ENCODE data around the gene GRPEL1. TPM values are rescaled to one million over a fixed set of nuclear protein-coding genes. Genes with fewer than 3 reads are reported as not detected.

Gene GRPEL1
- total RNA-seq, 1 donor from 2014 or later = 31.5 TPM

DNA sequence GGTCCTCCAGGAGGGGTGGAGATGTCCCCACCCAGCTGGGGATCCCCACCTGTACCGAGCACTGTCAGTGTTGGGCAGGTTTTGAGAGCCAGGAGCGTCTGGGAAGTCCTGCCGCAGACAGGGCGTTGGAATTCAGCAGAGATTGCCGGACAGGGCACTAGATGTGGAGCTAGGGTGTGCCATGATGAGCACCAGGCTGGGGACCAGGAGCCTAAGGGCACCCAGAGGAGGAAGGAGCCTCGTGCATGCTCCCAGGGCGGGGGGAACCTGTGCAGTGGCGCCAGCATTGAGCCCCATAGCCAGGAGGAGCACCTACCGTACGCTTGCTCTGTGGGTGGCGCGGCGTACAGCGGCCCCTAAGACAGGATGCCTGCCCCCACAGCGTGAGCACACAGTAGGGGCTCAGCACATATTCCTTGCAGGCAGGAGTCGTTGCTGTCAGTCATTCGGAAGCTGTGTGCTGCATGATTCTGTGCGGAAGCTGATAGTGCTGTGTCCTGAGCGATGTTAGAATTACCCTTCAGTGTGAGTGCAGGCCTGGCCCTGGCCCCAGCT, 43.5 kb downstream of the GRPEL1 start:
- Histone ChIP-seq H3K4me3 (ENCODE audit: low read depth, low read length) (no peak overlapping the region), H3K27me3 (ENCODE audit: control insufficient read depth, insufficient read depth, low read length) (no peaks in the 10 kb centered on the region), H3K36me3 (ENCODE audit: control insufficient read depth, insufficient read depth, low read length) (peaks cover 2% of the 10 kb centered on the region)
- DNase-seq (ENCODE audit: low read depth) = no peak
- TF ChIP-seq, protein P1, sequence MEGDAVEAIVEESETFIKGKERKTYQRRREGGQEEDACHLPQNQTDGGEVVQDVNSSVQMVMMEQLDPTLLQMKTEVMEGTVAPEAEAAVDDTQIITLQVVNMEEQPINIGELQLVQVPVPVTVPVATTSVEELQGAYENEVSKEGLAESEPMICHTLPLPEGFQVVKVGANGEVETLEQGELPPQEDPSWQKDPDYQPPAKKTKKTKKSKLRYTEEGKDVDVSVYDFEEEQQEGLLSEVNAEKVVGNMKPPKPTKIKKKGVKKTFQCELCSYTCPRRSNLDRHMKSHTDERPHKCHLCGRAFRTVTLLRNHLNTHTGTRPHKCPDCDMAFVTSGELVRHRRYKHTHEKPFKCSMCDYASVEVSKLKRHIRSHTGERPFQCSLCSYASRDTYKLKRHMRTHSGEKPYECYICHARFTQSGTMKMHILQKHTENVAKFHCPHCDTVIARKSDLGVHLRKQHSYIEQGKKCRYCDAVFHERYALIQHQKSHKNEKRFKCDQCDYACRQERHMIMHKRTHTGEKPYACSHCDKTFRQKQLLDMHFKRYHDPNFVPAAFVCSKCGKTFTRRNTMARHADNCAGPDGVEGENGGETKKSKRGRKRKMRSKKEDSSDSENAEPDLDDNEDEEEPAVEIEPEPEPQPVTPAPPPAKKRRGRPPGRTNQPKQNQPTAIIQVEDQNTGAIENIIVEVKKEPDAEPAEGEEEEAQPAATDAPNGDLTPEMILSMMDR (IDR thresholded peaks at IDR 0.05; ENCODE audit: insufficient read depth, low read length, poor library complexity, severe bottlenecking) = no peak

DNA sequence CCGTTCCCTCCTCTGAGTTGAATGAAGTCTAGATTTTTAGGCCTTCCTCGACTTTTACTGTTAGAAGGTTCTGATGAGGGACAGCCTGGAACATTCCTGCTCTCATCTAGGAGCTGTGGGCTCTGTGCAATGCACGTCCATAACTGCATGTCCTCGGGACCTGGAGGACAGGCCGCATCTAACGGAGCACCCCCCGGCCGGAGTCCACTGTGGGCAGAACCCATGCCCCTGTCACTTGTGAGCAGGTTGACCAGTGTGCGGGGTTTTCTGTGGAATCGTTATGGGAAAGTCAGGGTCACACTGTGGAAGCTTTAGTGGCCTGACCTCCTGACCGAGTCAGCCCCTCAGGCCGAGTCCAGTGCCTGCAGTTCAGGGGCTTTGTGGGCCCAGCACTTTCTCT, 44.0 kb downstream of the GRPEL1 start:
- Histone ChIP-seq H3K27me3 (ENCODE audit: control insufficient read depth, insufficient read depth, low read length) (no peaks in the 10 kb centered on the region), H3K36me3 (ENCODE audit: control insufficient read depth, insufficient read depth, low read length) (peaks cover 2% of the 10 kb centered on the region), H3K4me3 (ENCODE audit: low read depth, low read length) (no peak overlapping the region)
- TF ChIP-seq, protein P1 (IDR thresholded peaks at IDR 0.05; ENCODE audit: insufficient read depth, low read length, poor library complexity, severe bottlenecking) = no peak
- no peak for DNase-seq (ENCODE audit: low read depth)

DNA sequence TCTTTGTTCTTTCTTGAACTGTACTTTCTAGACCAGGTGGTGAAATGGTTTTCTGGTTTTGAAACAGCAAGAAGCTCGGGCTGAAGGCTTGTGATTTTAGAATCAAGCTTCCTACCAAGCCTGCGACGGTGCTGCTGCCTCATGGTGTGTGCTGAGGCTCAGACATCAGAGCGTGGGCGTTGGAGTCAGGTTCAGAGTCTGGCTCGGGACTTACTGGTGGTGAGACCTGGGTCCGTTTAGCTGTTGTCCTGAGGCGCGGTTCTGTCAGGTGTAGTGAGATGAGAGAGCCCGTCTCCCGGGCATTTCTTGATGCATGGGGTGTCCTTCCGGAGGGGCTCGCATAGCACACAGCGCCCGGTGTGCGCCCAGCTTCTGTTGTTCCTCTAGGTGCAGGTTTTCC, 44.4 kb downstream of the GRPEL1 start:
- no peak overlapping the region for H3K4me3 ChIP-seq (ENCODE audit: low read depth, low read length)
- H3K27me3 ChIP-seq (ENCODE audit: control insufficient read depth, insufficient read depth, low read length) = no peaks in the 10 kb centered on the region
- no peak for DNase-seq (ENCODE audit: low read depth)
- H3K36me3 ChIP-seq (ENCODE audit: control insufficient read depth, insufficient read depth, low read length) = peaks cover 2% of the 10 kb centered on the region
- TF ChIP-seq, protein P1 (IDR thresholded peaks at IDR 0.05; ENCODE audit: insufficient read depth, low read length, poor library complexity, severe bottlenecking) = no peak

DNA sequence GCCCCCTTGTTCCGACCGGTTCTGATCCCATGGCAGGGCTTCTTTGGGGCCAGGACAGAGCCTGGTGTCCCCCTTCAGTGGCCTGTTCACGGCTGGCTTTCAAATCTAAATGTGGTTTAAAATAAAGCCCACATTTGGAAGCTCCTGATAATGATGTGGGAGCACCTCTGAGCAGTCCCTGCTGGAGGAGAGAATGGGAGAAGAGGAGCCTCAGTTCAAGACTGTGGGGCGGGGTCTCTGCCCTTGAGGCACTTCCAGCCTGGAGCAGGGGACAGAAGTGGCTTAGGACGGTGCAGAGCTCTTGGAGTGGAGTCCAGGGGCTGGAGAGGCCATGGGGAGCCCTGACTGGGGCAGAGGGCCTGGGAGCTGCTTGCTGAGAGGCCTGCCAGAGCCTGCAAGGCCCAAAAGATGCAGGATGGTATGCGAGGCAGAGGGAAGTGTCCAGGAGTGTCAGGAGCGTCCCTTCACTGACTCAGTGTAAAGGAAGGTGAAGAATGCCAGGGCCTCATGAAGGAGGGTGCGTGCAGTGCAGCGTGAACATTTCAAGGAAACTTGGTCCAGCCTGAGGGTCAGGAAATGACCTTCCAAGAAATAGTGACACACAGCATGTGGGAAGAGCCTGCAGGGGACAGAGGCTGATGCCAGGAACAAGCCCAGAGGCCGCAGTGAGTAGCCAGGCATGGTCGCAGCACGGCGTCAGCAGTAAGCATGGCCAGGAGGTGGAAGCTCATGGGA, 45.8 kb downstream of the GRPEL1 start:
- peaks cover 2% of the 10 kb centered on the region for H3K36me3 ChIP-seq (ENCODE audit: control insufficient read depth, insufficient read depth, low read length)
- peak; percentile 83 for DNase-seq (ENCODE audit: low read depth)
- H3K4me3 ChIP-seq (ENCODE audit: low read depth, low read length) = no peak overlapping the region
- no peaks in the 10 kb centered on the region for H3K27me3 ChIP-seq (ENCODE audit: control insufficient read depth, insufficient read depth, low read length)
- TF ChIP-seq, protein P1 (IDR thresholded peaks at IDR 0.05; ENCODE audit: insufficient read depth, low read length, poor library complexity, severe bottlenecking) = no peak

DNA sequence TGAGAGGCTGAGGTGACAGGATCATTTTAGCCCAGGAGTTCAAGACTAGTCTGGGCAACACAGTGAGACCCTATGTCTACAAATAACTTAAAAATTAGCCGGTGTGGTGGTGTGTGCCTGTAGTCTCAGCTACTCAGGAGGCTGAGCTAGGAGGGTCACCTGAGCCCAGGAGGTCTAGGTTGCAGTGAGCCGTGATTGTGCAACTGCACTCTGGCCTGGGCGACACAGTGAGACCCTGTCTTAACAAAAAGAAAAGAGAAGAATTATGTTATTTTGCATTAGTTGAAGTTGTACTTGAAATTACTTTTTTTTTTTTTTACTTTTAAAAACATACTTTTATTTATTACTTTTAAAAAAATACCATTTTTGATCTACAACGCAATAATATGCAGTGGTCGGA, 46.5 kb downstream of the GRPEL1 start:
- peaks cover 2% of the 10 kb centered on the region for H3K36me3 ChIP-seq (ENCODE audit: control insufficient read depth, insufficient read depth, low read length)
- H3K27me3 ChIP-seq (ENCODE audit: control insufficient read depth, insufficient read depth, low read length) = no peaks in the 10 kb centered on the region
- H3K4me3 ChIP-seq (ENCODE audit: low read depth, low read length) = no peak overlapping the region
- TF ChIP-seq, protein P1 (IDR thresholded peaks at IDR 0.05; ENCODE audit: insufficient read depth, low read length, poor library complexity, severe bottlenecking) = no peak
- no peak for DNase-seq (ENCODE audit: low read depth)

DNA sequence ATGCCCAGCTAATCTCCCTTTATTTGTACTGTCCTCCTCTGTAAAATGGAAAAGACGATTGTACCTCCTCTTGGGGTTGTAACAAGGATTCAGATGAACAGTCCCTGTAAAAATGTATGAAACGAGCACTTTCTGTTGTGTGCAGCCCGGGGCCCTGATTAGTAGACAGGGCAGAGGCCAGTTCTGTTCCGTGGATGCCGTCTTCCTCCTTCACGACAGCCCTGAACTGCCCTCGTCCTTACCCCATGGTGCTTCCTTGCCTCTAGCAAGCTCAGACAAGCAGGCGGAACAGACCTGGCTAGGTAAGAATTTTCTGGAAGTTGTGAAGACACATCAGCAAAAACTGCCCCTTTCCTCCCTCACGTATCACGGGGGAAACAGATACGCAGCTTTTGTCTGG, 47.0 kb downstream of the GRPEL1 start:
- H3K4me3 ChIP-seq (ENCODE audit: low read depth, low read length) = no peak overlapping the region
- peaks cover 1% of the 10 kb centered on the region for H3K36me3 ChIP-seq (ENCODE audit: control insufficient read depth, insufficient read depth, low read length)
- H3K27me3 ChIP-seq (ENCODE audit: control insufficient read depth, insufficient read depth, low read length) = no peaks in the 10 kb centered on the region
- DNase-seq (ENCODE audit: low read depth) = no peak
- TF ChIP-seq, protein P1 (IDR thresholded peaks at IDR 0.05; ENCODE audit: insufficient read depth, low read length, poor library complexity, severe bottlenecking) = no peak

Data from kidney epithelial cell (primary cell).